ENCODE data around the gene ZBTB48. TPM values are rescaled to one million over a fixed set of nuclear protein-coding genes. Genes with fewer than 3 reads are reported as not detected.
"Not testable (repeated sequence)": the region's sequence is repeated elsewhere in the genome, so short reads cannot be mapped to it uniquely, and the experiment has no call there.

The ZBTB48 gene
- total RNA-seq, 1 donor from 2014 or later = 39.0 TPM

DNA sequence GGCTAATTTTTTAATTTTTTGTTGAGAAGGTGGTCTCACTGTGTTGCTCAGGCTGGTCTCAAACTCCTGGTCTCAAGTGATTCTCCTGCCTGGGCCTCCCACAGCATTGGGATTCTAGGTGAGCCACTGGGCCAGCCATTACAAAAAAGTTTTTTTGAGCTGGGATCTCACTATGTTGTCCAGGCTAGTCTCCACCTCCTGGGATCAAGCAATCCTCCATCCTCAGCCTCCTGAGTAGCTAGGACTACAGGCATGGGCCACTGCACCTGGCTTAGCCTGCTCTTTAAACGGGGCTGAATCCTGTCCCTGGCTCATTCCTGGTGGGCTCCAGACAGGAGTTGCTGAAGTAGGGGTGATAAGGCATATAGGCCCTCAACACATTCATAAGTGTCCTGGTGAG, 22.2 kb upstream of the ZBTB48 start:
- Mint-ChIP-seq H3K4me1 (ENCODE audit: low read depth, unreplicated experiment) (peaks cover 3% of the 10 kb centered on the region), H3K36me3 (ENCODE audit: unreplicated experiment) (no peaks in the 10 kb centered on the region), H3K27ac (ENCODE audit: unreplicated experiment) (no peak overlapping the region), H3K4me3 (ENCODE audit: unreplicated experiment) (no peak overlapping the region), H3K27me3 (ENCODE audit: unreplicated experiment) (peaks cover 3% of the 10 kb centered on the region), H3K9me3 (ENCODE audit: unreplicated experiment) (peaks cover 6% of the 10 kb centered on the region)
- no peak for DNase-seq
- TF ChIP-seq, protein P1, sequence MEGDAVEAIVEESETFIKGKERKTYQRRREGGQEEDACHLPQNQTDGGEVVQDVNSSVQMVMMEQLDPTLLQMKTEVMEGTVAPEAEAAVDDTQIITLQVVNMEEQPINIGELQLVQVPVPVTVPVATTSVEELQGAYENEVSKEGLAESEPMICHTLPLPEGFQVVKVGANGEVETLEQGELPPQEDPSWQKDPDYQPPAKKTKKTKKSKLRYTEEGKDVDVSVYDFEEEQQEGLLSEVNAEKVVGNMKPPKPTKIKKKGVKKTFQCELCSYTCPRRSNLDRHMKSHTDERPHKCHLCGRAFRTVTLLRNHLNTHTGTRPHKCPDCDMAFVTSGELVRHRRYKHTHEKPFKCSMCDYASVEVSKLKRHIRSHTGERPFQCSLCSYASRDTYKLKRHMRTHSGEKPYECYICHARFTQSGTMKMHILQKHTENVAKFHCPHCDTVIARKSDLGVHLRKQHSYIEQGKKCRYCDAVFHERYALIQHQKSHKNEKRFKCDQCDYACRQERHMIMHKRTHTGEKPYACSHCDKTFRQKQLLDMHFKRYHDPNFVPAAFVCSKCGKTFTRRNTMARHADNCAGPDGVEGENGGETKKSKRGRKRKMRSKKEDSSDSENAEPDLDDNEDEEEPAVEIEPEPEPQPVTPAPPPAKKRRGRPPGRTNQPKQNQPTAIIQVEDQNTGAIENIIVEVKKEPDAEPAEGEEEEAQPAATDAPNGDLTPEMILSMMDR (IDR thresholded peaks at IDR 0.05; ENCODE audit: partially characterized antibody, unreplicated experiment) = no peak

DNA sequence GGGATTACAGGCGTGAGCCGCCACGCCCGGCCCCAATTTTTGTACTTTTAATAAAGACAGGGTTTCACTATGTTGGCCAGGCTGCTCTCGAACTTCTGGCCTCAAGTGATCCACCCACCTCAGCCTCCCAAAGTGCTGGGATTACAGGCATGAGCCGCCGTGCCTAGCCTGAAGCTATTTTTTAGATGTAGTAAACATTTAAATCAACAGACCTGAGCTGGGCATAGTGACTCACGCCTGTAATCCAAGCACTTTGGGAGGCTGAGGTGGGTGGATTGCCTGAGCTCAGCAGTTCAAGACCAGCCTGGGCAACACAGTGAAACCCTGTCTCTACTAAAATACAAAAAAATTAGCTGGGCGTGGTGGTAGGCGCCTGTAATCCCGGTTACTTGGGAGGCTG, 20.6 kb upstream of the ZBTB48 start:
- H3K27me3 Mint-ChIP-seq (ENCODE audit: unreplicated experiment); H3K9me3 Mint-ChIP-seq (ENCODE audit: unreplicated experiment); DNase-seq; H3K4me3 Mint-ChIP-seq (ENCODE audit: unreplicated experiment); H3K27ac Mint-ChIP-seq (ENCODE audit: unreplicated experiment); H3K36me3 Mint-ChIP-seq (ENCODE audit: unreplicated experiment); H3K4me1 Mint-ChIP-seq (ENCODE audit: low read depth, unreplicated experiment): not testable (repeated sequence)

DNA sequence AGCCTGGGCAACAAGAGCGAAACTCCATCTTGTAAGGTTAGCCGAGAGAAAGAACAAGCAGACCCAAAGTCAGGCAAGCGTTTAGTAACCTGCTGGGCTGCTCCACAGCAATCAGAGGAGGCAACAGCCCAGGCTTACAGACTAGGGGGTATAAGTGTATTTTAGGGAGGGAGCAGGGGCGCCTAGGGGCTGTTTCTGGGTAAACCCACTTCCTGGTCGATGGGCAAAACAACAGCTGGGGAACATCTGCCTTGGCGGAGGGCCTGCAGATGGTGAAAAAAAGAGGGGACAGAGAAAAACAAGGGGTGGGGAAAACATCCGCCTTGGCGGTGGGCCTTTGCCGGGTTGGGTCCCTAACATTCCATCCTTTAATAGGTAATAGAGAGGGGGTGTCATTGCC, 19.5 kb upstream of the ZBTB48 start:
- H3K4me1 Mint-ChIP-seq (ENCODE audit: low read depth, unreplicated experiment) = no peaks in the 10 kb centered on the region
- no peak for DNase-seq
- peaks cover 4% of the 10 kb centered on the region for H3K9me3 Mint-ChIP-seq (ENCODE audit: unreplicated experiment)
- no peaks in the 10 kb centered on the region for H3K36me3 Mint-ChIP-seq (ENCODE audit: unreplicated experiment)
- TF ChIP-seq, protein P1 (IDR thresholded peaks at IDR 0.05; ENCODE audit: partially characterized antibody, unreplicated experiment) = no peak
- peaks cover 3% of the 10 kb centered on the region for H3K27me3 Mint-ChIP-seq (ENCODE audit: unreplicated experiment)
- H3K4me3 Mint-ChIP-seq (ENCODE audit: unreplicated experiment) = no peak overlapping the region
- H3K27ac Mint-ChIP-seq (ENCODE audit: unreplicated experiment) = no peak overlapping the region

- DNase-seq = no peak
- H3K27me3 Mint-ChIP-seq (ENCODE audit: unreplicated experiment) = peaks cover 9% of the 10 kb centered on the region
- peaks cover 6% of the 10 kb centered on the region for H3K4me1 Mint-ChIP-seq (ENCODE audit: low read depth, unreplicated experiment)
- TF ChIP-seq, protein P1 (IDR thresholded peaks at IDR 0.05; ENCODE audit: partially characterized antibody, unreplicated experiment) = no peak
- H3K9me3 Mint-ChIP-seq (ENCODE audit: unreplicated experiment) = peaks cover 7% of the 10 kb centered on the region
- no peak overlapping the region for H3K4me3 Mint-ChIP-seq (ENCODE audit: unreplicated experiment)
- H3K36me3 Mint-ChIP-seq (ENCODE audit: unreplicated experiment) = peaks cover 10% of the 10 kb centered on the region
- H3K27ac Mint-ChIP-seq (ENCODE audit: unreplicated experiment) = no peak overlapping the region
These were observed 10.8 kb upstream of the ZBTB48 start for GRCh38 chr1:6569033-6569432.

DNA sequence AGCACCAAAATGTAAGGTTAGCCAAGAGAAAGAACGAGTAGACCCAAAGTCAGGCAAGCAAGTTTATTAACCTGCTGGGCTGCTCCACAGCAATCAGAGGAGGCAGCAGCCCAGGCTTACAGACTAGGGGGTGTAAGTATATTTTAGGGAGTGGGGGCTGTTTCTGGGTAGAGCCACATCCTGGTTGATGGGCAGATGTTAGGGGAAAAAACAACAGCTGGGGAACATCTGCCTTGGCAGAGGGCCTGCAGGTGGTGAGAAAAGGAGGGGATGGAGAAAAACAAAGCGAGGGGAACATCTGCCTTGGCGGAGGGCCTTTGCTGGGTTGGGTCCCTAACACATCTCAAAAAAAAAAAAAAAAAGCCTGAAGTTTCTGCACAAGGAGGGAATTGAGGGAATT, 9.7 kb upstream of the ZBTB48 start:
- peaks cover 10% of the 10 kb centered on the region for H3K36me3 Mint-ChIP-seq (ENCODE audit: unreplicated experiment)
- no peak for DNase-seq
- peaks cover 9% of the 10 kb centered on the region for H3K27me3 Mint-ChIP-seq (ENCODE audit: unreplicated experiment)
- peaks cover 6% of the 10 kb centered on the region for H3K4me1 Mint-ChIP-seq (ENCODE audit: low read depth, unreplicated experiment)
- no peak overlapping the region for H3K4me3 Mint-ChIP-seq (ENCODE audit: unreplicated experiment)
- no peak overlapping the region for H3K27ac Mint-ChIP-seq (ENCODE audit: unreplicated experiment)
- H3K9me3 Mint-ChIP-seq (ENCODE audit: unreplicated experiment) = peaks cover 10% of the 10 kb centered on the region
- TF ChIP-seq, protein P1 (IDR thresholded peaks at IDR 0.05; ENCODE audit: partially characterized antibody, unreplicated experiment) = no peak

DNA sequence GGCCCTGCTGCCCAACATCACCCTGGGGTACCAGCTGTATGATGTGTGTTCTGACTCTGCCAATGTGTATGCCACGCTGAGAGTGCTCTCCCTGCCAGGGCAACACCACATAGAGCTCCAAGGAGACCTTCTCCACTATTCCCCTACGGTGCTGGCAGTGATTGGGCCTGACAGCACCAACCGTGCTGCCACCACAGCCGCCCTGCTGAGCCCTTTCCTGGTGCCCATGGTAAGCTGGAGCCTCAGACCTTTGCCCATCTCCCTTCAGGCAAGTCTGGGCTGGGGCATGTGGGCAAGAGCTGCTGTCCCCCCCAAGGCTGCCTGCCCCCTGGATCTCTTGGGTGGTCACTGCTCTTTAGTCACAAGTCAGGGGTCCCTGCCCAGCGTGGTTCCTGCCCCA, 8.8 kb upstream of the ZBTB48 start:
- TF ChIP-seq, protein P1 (IDR thresholded peaks at IDR 0.05; ENCODE audit: partially characterized antibody, unreplicated experiment) = no peak
- DNase-seq = no peak
- peaks cover 10% of the 10 kb centered on the region for H3K9me3 Mint-ChIP-seq (ENCODE audit: unreplicated experiment)
- H3K27me3 Mint-ChIP-seq (ENCODE audit: unreplicated experiment) = peaks cover 9% of the 10 kb centered on the region
- no peak overlapping the region for H3K4me3 Mint-ChIP-seq (ENCODE audit: unreplicated experiment)
- peaks cover 6% of the 10 kb centered on the region for H3K4me1 Mint-ChIP-seq (ENCODE audit: low read depth, unreplicated experiment)
- H3K36me3 Mint-ChIP-seq (ENCODE audit: unreplicated experiment) = peaks cover 10% of the 10 kb centered on the region
- no peak overlapping the region for H3K27ac Mint-ChIP-seq (ENCODE audit: unreplicated experiment)
